T-helper 9 cell (primary cell): ENCODE results near the gene ADH1B.
"Not testable (repeated sequence)": the region's sequence is repeated elsewhere in the genome, so short reads cannot be mapped to it uniquely, and the experiment has no call there.

Source experiments
- DNase-seq: peaks from one replicate; pipeline ENCODE4 v3.0.0-alpha.2; 2020
- total RNA-seq, 2 donors: gene quantifications; one replicate each; lab custom pipeline; 2026; lab: John Stamatoyannopoulos, UW

ADH1B gene
- 0 reads per million in 2 donors for total RNA-seq

DNA sequence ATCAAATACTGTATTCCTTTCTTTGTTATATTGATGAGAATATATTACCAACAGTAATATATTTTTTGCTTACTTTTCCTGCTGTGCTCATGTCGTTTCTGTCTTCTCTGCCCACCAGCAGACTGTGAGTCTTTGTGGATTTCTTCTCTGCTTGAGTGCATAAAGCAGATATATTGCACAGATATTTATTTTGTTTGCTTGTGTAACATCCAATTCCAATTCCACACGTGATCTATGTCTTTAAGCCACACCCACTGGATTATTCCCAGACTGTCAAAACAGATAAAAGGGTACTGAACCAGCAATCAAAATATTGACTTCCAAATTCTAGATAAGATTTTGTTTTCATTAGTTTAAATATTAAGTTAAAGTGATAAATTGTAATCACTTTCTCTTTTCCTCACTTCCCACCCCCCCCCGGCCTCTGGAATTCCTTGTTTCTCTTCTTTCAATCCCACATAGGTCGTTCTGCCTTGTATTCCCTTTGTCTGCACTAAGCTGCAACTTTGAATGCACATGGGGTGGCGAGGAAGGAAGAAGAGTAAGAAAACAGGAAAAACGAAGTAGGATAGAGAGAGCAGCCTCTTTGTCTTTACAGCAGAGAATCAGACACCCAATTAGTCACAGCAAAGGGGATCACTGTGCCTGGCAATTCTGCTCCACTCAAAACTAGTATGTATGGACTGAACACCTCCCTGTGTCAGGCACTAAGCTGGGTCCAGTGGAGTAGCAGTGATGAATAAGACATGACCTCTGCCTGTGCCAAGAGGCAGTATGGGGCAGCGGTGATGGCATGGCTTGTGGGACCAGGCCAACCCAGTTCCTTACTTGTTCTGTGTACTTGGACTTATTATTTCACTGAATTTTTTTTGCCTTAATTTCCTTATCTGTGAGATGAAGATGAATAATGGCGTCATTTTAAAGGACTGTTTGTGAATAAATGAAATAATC is at the start of gene ADH1B:
Gene ADH1B, minus strand, starts transcription at position 161 of the 951 bp plus-strand sequence. Its CDS starts 70 bp downstream, at position 91.
- DNase-seq: no peak

DNA sequence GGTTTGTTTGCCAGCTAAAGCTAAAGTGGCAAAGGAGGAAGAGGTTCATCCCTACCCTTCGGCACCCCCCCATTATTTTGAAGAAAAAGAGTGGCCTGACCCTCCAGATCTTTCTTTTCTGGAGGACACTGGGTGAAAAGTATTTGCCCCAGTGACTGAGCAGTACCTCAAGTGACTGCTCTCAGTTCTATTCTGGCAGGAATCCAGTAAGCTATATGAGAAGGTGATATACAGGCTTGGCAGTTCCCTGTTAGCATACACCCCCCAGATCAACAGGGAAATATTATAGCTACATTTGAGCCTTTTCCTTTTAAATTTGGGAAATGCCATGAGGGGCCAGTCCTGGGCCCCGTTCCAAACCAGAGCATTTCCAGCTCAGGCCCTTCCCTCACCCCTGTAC is 46.6 kb upstream of the ADH1B start:
- not testable (repeated sequence) for DNase-seq

- no peak for DNase-seq
Measured at GRCh38 chr4:99366491-99366890, 45.3 kb upstream of the ADH1B start.

GRCh38 chr4:99362768-99363167 is 41.6 kb upstream of the ADH1B start:
- no peak for DNase-seq

DNA sequence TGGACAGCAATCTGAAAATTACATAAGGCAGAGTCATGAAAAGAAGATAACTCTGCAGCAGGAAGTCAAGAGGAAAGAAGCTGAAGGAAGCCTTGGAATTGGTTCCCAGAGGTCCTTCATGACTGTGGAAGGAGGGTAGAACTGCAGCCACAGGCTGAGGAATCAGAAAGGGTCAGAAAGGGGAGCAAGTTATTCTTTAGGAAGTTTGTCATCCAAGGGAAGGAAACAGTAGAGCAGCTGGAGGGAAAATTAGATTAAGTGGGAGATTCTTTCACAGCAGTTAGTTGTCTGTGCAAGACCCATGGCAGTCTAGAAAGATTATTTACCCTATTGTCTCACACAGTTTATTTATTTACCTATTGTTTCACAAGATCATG is 40.7 kb upstream of the ADH1B start:
- no peak for DNase-seq

DNA sequence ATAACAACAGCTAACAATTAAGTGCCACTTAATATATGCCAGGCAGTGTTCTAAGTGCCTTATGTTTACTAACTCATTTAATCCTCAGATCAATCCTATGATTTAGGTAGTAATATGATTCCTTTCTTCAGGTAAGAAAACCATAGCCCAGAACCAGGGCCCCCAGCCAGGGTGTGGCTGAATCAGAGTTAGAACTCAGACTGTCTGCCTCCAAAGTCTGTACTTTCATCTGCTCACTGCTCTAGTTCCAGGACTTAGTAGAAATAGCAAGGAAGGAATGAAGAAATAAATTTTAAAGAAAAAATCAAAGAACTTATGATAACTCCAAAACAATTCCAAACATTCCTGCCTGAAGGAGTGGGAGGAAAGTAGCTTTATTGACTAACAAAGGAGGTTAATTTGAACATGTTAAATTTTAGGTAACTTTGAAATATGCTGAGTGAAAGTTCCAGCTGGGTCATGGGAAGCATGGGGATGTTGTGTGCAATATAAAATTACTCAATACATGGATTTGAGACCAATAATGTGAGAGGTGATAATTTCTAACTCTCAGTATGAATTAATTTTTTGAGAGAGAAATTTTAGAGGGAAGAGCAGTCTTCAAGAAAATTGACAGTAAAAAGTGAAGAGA is 40.2 kb upstream of the ADH1B start:
- no peak for DNase-seq

GRCh38 chr4:99359480-99360204 is 38.4 kb upstream of the ADH1B start:
- DNase-seq: no peak

GRCh38 chr4:99357948-99358347 is 36.7 kb upstream of the ADH1B start:
- no peak for DNase-seq

GRCh38 chr4:99356992-99357391 is 35.8 kb upstream of the ADH1B start:
- no peak for DNase-seq

GRCh38 chr4:99356149-99356548 is 34.9 kb upstream of the ADH1B start:
- DNase-seq: not testable (repeated sequence)

GRCh38 chr4:99352602-99353537 is 31.7 kb upstream of the ADH1B start, which contains the start of gene ADH1C:
Gene ADH1C, minus strand, starts transcription at chr4:99352746. Its CDS starts 71 bp downstream, at chr4:99352675.
- no peak for DNase-seq

DNA sequence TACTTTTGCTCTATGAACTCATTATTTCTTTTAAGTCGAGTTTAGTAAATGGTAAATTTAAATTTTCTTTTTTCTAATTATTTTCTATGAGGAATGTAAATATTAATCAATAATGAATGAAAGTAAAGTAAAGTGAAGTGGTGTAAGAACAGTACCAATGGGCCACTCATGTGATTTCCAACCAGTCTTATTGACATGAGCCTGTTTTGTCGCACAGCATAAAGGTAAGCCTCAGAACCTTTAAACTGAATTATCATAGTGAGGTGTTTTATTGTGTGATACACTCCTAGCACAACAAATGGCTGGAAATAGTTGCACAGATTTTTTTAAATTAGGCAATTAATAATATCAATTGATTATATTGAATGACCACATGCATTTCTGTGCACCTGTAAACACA is 30.3 kb upstream of the ADH1B start:
- DNase-seq: no peak

DNA sequence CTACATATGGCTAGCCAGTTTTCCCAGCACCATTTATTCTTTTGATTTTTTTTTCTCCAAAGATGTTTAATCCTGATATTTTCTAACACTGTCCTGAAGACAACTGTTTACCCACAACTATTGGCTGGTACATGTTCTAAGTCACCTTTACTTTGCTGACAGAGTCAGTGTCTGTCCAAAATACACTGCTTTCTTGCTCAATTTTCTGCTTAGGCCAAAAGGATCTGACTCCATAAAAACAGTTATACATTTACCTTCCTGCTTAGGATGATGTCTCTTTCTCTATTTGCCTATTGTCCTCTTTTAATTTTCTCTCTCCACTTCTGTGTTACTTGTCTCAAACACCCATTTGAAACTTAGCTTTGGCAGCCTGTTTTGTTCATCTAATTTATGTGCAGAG is 28.1 kb upstream of the ADH1B start:
- no peak for DNase-seq

GRCh38 chr4:99342624-99343023 is 21.4 kb upstream of the ADH1B start:
- not testable (repeated sequence) for DNase-seq

DNA sequence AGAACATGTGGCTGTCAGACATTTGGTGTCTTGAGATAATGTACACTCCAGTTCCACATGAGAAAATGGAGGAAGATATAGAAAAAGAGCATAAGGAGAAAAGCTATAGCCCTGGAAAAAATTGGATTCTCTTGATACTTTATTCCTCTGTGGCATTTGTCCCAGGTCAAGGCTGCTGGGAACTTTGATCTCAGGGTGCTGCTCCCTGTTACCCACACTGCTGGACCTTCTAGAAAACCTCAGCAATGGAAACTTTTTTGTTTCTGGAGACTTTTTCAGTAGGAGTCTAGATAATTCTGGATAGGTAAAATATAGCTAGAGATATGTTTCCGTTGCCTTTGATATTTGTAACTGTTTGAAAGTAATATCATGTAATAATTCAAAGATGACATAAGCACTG is 20.2 kb upstream of the ADH1B start:
- DNase-seq: no peak

- DNase-seq: no peak
Measured at GRCh38 chr4:99339172-99339571, 18.0 kb upstream of the ADH1B start.

- DNase-seq: no peak
Measured at GRCh38 chr4:99336553-99336952, 15.4 kb upstream of the ADH1B start.

DNA sequence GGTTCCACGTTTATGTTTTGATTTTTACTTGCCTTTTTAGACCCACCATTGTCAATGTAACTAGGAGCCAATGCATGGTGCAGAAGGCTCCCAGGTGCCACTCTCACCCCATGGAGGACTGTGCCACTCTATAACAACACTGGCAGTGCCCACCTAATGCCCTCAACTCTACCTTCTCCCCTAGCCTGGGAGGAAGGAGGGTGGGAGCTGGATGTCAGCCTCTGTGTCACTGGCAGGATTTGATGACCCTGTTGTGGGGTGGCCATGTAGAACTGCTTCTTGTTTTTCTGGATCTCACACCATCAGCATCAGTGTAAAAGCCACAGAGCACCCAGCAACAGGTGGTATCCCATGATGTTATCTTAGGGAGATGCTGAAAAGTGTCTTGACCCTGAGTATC is 13.7 kb upstream of the ADH1B start:
- DNase-seq: no peak

DNA sequence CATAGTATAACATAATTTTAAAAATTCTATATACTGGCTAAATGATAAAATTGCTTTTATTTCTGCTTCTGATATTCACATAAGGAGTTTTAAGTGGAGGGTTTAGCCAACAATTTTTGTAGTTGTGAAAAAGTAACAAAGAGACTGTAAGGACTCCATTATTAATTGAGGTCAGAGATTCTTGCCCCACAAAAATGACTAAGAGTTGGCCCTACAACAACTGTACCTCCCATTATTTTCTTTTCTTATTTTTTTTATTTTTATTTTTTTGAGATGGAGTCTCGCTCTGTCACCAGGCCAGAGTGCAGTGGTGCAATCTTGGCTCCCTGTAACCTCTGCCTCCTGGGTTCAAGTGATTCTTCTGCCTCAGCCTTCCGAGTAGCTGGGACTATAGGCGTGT is 9.4 kb upstream of the ADH1B start:
- DNase-seq: no peak

DNA sequence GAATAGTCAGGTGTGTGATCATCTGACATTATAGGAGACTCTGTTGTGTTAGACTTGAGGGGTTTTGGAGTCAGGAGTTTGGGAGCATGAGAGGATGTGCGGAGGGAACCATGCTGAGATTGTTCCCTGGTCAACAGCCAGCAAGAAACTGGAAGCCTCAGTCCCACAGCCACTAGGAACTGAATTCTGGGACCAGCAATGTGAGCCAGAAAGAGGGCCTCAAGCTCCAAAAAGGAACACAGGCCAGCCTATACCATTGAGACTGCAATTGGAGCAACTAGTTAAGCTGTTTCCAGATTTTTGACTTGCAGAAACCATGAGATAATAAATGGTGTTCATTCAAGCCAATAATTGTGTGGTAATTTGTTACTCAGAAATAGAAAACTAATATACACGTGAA is 8.7 kb upstream of the ADH1B start:
- DNase-seq: no peak

- no peak for DNase-seq
Measured at GRCh38 chr4:99324979-99325378, 3.8 kb upstream of the ADH1B start.

- no peak for DNase-seq
Measured at GRCh38 chr4:99324361-99324760, 3.2 kb upstream of the ADH1B start.
